Stimulated activated CD8-positive, alpha-beta memory T cell treated with anti-CD3 and anti-CD28 coated beads, Interleukin-7, amount 100 ng/mL, for 24 hours (primary cell): ENCODE results near the gene UBAC2.

Experiments
- DNase-seq: peaks from one replicate; pipeline ENCODE4 v3.0.0-alpha.2; 2020; ENCODE audit warnings: low read depth

The UBAC2 gene

GRCh38 chr13:99271249-99271648 is 70.6 kb downstream of the UBAC2 start:
- DNase-seq = no peak

- DNase-seq = no peak
These were observed 71.8 kb downstream of the UBAC2 start for GRCh38 chr13:99272481-99272880.

GRCh38 chr13:99273128-99273527 is 72.5 kb downstream of the UBAC2 start:
- DNase-seq = no peak

- no peak for DNase-seq
These were observed 74.4 kb downstream of the UBAC2 start for GRCh38 chr13:99275093-99275469.

- no peak for DNase-seq
These were observed 76.1 kb downstream of the UBAC2 start for GRCh38 chr13:99276706-99277105.

- no peak for DNase-seq
These were observed 77.0 kb downstream of the UBAC2 start for GRCh38 chr13:99277629-99278028.

- DNase-seq = no peak
These were observed 77.5 kb downstream of the UBAC2 start for GRCh38 chr13:99278200-99278599.

- DNase-seq = no peak
These were observed 78.2 kb downstream of the UBAC2 start for GRCh38 chr13:99278843-99279242.

- DNase-seq = no peak
These were observed 79.0 kb downstream of the UBAC2 start for GRCh38 chr13:99279637-99280036.

GRCh38 chr13:99280166-99280565 is 79.5 kb downstream of the UBAC2 start:
- DNase-seq = no peak

- DNase-seq = no peak
These were observed 81.2 kb downstream of the UBAC2 start for GRCh38 chr13:99281811-99282263.

- DNase-seq = no peak
These were observed 81.9 kb downstream of the UBAC2 start for GRCh38 chr13:99282264-99283231.

- no peak for DNase-seq
These were observed 85.0 kb downstream of the UBAC2 start for GRCh38 chr13:99285432-99286182.

GRCh38 chr13:99287551-99287950 is 86.9 kb downstream of the UBAC2 start:
- DNase-seq = no peak

GRCh38 chr13:99288089-99288488 is 87.4 kb downstream of the UBAC2 start:
- DNase-seq = no peak

GRCh38 chr13:99289271-99289670 is 88.6 kb downstream of the UBAC2 start:
- no peak for DNase-seq

GRCh38 chr13:99289674-99290337 is 89.2 kb downstream of the UBAC2 start:
- DNase-seq = no peak

GRCh38 chr13:99290894-99291293 is 90.2 kb downstream of the UBAC2 start:
- no peak for DNase-seq

GRCh38 chr13:99293178-99293577 is 92.5 kb downstream of the UBAC2 start:
- DNase-seq = no peak

GRCh38 chr13:99294198-99294597 is 93.5 kb downstream of the UBAC2 start:
- no peak for DNase-seq

GRCh38 chr13:99294958-99295357 is 94.3 kb downstream of the UBAC2 start:
- no peak for DNase-seq

GRCh38 chr13:99295488-99296252 is 95.0 kb downstream of the UBAC2 start:
- no peak for DNase-seq
